Suppressor macrophage treated with lipopolysaccharide for 1 hour (primary cell): ENCODE measurements around the gene MLPH.

Experiments used
- DNase-seq, 3 donors: peaks; one replicate each; pipeline ENCODE4 v3.0.0-alpha.2; 2020 to 2022

The MLPH gene

GRCh38 chr2:237549216-237549615 is 62.2 kb downstream of the MLPH start:
- no peak for DNase-seq

GRCh38 chr2:237549643-237550415 is 62.8 kb downstream of the MLPH start:
- DNase-seq, result no peak

GRCh38 chr2:237551071-237551574 is 64.1 kb downstream of the MLPH start:
- no peak for DNase-seq

- peak in 1 of 3 donors; percentile 14 for DNase-seq
Measured at GRCh38 chr2:237552908-237553307, 65.9 kb downstream of the MLPH start.

DNA sequence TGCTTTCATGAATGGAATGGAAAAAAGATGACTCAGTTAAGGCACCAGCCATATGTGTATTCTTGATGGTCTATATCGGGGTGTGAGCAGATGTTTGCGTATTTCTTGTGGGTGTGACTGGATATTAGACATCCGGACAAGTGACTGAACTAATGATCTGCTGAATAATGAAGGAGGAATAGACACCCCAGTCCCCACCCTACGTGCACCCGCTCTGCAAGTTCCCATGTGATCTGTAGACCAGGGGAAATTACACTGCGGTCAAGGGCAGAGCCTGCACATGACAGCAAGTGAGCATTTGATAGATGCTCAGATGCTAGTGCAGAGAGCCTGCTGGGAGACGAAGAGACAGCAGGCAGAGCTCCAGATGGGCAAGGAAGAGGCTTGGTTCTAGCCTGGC is 66.9 kb downstream of the MLPH start:
- DNase-seq, result no peak

- DNase-seq, result no peak
Measured at GRCh38 chr2:237555560-237555959, 68.5 kb downstream of the MLPH start.

GRCh38 chr2:237556773-237557632 is 70.0 kb downstream of the MLPH start:
- no peak for DNase-seq

- no peak for DNase-seq
Measured at GRCh38 chr2:237557633-237558015, 70.6 kb downstream of the MLPH start.

DNA sequence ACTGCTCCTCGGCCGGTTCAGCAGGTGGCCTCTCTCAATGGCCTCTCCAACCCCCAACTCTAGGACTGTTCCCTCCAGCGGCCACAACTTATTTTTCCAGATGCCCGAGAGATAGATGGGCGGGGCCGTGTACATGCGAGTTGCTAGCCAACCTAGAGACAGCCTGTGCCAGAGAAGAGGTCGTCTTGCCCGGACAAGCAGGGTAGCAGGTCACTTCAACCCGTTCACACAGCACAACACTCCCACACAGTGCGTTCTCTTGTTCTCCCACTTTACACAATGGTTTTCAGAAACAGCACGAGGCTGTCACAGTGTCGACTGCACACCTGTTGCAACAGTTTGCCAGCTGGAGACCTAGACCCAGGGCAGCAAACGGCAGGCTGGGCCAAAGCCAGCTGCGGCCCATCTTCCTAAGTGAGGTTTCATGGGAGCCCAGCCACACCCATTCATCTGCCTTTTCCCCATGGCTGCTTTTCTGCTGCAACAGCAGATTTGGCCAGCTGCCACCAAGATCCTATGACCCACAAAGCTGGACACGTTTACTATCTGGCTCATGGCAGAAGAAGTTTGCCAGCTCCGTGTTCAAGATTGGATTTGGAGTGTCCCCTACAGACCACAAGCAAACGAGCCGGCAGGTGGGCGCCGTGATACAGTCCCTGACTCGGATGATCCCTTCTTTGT is 72.0 kb downstream of the MLPH start:
- DNase-seq, result peak in 1 of 3 donors; percentile 20

- no peak for DNase-seq
Measured at GRCh38 chr2:237561221-237561620, 74.2 kb downstream of the MLPH start.

DNA sequence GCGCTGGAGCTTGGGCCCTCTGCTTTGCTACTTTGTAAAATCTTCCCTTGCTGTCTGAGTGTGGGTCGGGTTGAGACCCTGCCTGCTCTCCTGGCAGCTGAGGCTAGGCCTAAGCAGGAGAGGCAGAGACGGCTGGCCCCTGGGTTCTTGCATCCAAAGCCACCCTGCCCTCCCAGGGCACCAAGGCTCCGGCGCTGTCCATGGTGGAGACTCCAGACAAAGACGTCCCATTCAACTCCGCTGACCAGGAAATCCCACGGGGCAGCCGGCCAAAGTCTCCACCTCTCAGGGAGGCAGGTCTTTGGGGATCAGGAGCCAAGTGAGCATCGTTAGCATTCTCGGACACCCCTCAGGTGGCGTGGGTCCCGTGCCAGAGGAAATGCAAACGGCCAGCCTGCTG is 76.8 kb downstream of the MLPH start:
- peak in 2 of 3 donors; percentile 11 to 22 for DNase-seq

DNA sequence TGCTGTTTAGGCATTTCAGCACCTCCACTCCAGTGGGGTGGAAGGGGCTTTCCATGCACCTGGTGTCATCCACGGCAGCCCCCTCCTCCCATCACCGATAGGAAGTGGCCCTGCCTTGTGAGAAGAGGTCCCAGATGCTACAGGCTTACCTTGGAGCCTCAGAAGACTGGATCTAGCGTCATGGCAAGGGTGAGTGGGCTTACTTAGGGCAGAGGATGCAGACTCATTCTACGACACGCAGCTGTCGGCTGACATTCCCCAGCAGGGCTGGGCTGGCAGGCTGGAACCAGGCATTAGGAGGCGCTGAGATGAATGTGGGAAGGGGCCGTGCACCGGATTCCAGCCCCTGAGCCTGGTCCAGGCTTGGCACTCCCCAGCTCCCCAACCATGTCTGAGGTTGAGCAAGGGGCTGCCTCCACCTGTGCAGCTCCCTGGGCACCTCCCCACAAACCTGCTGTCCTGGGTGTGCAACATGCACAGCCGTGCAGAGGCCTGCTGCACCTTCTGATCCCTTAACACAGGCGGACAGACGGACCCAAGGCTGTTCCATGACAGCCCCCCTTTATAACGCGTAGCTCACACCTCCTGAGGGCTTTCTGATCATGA is 77.6 kb downstream of the MLPH start:
- DNase-seq, result no peak

GRCh38 chr2:237565974-237566373 is 78.9 kb downstream of the MLPH start:
- DNase-seq, result no peak

GRCh38 chr2:237566401-237567235 is 79.6 kb downstream of the MLPH start, which contains the start of gene PRLH:
Gene PRLH (plus strand): TSS chr2:237566574. CDS start chr2:237566574, 0 bp downstream.
- no peak for DNase-seq

- DNase-seq, result no peak
Measured at GRCh38 chr2:237567276-237568029, 80.4 kb downstream of the MLPH start.

GRCh38 chr2:237568121-237568660 is 81.1 kb downstream of the MLPH start:
- DNase-seq, result no peak

- DNase-seq, result no peak
Measured at GRCh38 chr2:237569041-237569440, 82.0 kb downstream of the MLPH start.

DNA sequence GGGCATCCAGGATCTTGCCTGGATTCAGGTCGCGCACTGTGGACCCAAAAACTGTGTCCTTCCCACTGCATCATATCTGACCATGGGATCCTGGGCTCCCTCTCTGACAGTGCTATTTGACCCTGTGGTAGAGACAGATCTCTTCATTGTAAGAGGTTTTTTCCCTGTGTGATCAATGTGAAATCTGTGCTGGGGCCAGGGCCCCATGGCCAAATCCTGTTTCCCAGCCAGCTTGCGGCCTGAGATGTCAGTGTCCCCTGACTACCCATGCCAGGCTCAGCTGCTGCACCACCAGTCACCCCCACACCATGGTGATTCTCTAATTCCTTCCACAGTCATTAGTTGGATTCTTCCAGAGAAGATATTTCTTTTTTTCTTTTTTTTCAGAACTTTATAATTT is 82.8 kb downstream of the MLPH start:
- no peak for DNase-seq

GRCh38 chr2:237570776-237571335 is 83.8 kb downstream of the MLPH start:
- no peak for DNase-seq

- DNase-seq, result no peak
Measured at GRCh38 chr2:237571551-237571950, 84.5 kb downstream of the MLPH start.
